ENCODE data around the gene CLCN7. TPM values are rescaled to one million over a fixed set of nuclear protein-coding genes. Genes with fewer than 3 reads are reported as not detected.

CLCN7 gene
- total RNA-seq, 1 experiment from 2014 or later: 127 TPM

GRCh38 chr16:1426734-1427471, 47.9 kb downstream of the CLCN7 start:
- H3K27me3 ChIP-seq (replicated peaks; ENCODE audit: control insufficient read depth, insufficient read depth, low read length): no peaks in the 10 kb centered on the region
- H3K4me3 Mint-ChIP-seq (ENCODE audit: unreplicated experiment): no peak overlapping the region
- no peaks in the 10 kb centered on the region for H3K27me3 Mint-ChIP-seq (ENCODE audit: insufficient read depth, unreplicated experiment)
- no peak for TF ChIP-seq CTCF (IDR thresholded peaks at IDR 0.05; ENCODE audit: insufficient read depth in 1 of 2, low read depth in 1 of 2, low read length in 1 of 2, severe bottlenecking in 1 of 2, unreplicated experiment in 1 of 2)
- peaks cover 6% of the 10 kb centered on the region for H3K36me3 Mint-ChIP-seq (ENCODE audit: insufficient read depth, unreplicated experiment)
- DNase-seq: no peak
- H3K4me3 ChIP-seq (ENCODE audit: low read depth, low read length): no peak overlapping the region
- no peaks in the 10 kb centered on the region for H3K4me1 Mint-ChIP-seq (ENCODE audit: low read depth, unreplicated experiment)
- intact Hi-C loops (cut with micrococcal nuclease; ENCODE audit: unreplicated experiment): loop anchor here (10.0 kb wide), 1 partner anchor 48 kb away; the partner anchor contains the start of gene CLCN7
- no peaks in the 10 kb centered on the region for H3K36me3 ChIP-seq (ENCODE audit: control insufficient read depth, insufficient read depth, low read length)
- POLR2A ChIA-PET: no interaction called here
- CTCF ChIA-PET: no interaction called here
- H3K27ac Mint-ChIP-seq (ENCODE audit: unreplicated experiment): no peak overlapping the region
- BruUV-seq (replicated peaks): no TSS peak
- H3K9me3 ChIP-seq: peaks cover 9% of the 10 kb centered on the region
- no peaks in the 10 kb centered on the region for H3K9me3 Mint-ChIP-seq (ENCODE audit: unreplicated experiment)
- H3K4me1 ChIP-seq: peaks cover 18% of the 10 kb centered on the region

GRCh38 chr16:1425616-1426370, 49.0 kb downstream of the CLCN7 start:
- TF ChIP-seq CTCF (IDR thresholded peaks at IDR 0.05; ENCODE audit: insufficient read depth in 1 of 2, low read depth in 1 of 2, low read length in 1 of 2, severe bottlenecking in 1 of 2, unreplicated experiment in 1 of 2): no peak
- H3K9me3 Mint-ChIP-seq (ENCODE audit: unreplicated experiment): no peaks in the 10 kb centered on the region
- Histone ChIP-seq H3K4me1 (peaks cover 13% of the 10 kb centered on the region), H3K4me3 (ENCODE audit: low read depth, low read length) (no peak overlapping the region), H3K9me3 (peaks cover 9% of the 10 kb centered on the region), H3K27me3 (replicated peaks; ENCODE audit: control insufficient read depth, insufficient read depth, low read length) (no peaks in the 10 kb centered on the region), H3K36me3 (ENCODE audit: control insufficient read depth, insufficient read depth, low read length) (no peaks in the 10 kb centered on the region)
- H3K27me3 Mint-ChIP-seq (ENCODE audit: insufficient read depth, unreplicated experiment): no peaks in the 10 kb centered on the region
- H3K27ac Mint-ChIP-seq (ENCODE audit: unreplicated experiment): no peak overlapping the region
- H3K36me3 Mint-ChIP-seq (ENCODE audit: insufficient read depth, unreplicated experiment): peaks cover 12% of the 10 kb centered on the region
- BruUV-seq (replicated peaks): no TSS peak
- ChIA-PET CTCF (no interaction called here), POLR2A (no interaction called here)
- H3K4me1 Mint-ChIP-seq (ENCODE audit: low read depth, unreplicated experiment): no peaks in the 10 kb centered on the region
- no peak overlapping the region for H3K4me3 Mint-ChIP-seq (ENCODE audit: unreplicated experiment)
- DNase-seq: no peak
- intact Hi-C loops (cut with micrococcal nuclease; ENCODE audit: unreplicated experiment): loop anchor here (10.0 kb wide), 1 partner anchor 49 kb away; the partner anchor contains the start of gene CLCN7

- Histone ChIP-seq H3K4me3 (ENCODE audit: low read depth, low read length) (no peak overlapping the region), H3K36me3 (ENCODE audit: control insufficient read depth, insufficient read depth, low read length) (no peaks in the 10 kb centered on the region), H3K9me3 (peaks cover 9% of the 10 kb centered on the region), H3K4me1 (no peaks in the 10 kb centered on the region), H3K27me3 (replicated peaks; ENCODE audit: control insufficient read depth, insufficient read depth, low read length) (no peaks in the 10 kb centered on the region)
- peaks cover 22% of the 10 kb centered on the region for H3K36me3 Mint-ChIP-seq (ENCODE audit: insufficient read depth, unreplicated experiment)
- DNase-seq: no peak
- no peak overlapping the region for H3K4me3 Mint-ChIP-seq (ENCODE audit: unreplicated experiment)
- intact Hi-C loops (cut with micrococcal nuclease; ENCODE audit: unreplicated experiment): loop anchor here (10.0 kb wide), 1 partner anchor 51 kb away; the partner anchor contains the start of gene CLCN7
- POLR2A ChIA-PET: interaction anchor here (0.6 kb wide), 1 partner anchor 219 kb away, joined by 3 read pairs; no protein-coding TSS in a partner anchor
- CTCF ChIA-PET: no interaction called here
- no TSS peak for BruUV-seq (replicated peaks)
- no peaks in the 10 kb centered on the region for H3K4me1 Mint-ChIP-seq (ENCODE audit: low read depth, unreplicated experiment)
- no peaks in the 10 kb centered on the region for H3K9me3 Mint-ChIP-seq (ENCODE audit: unreplicated experiment)
- no peak for TF ChIP-seq CTCF (IDR thresholded peaks at IDR 0.05; ENCODE audit: insufficient read depth in 1 of 2, low read depth in 1 of 2, low read length in 1 of 2, severe bottlenecking in 1 of 2, unreplicated experiment in 1 of 2)
- no peak overlapping the region for H3K27ac Mint-ChIP-seq (ENCODE audit: unreplicated experiment)
- no peaks in the 10 kb centered on the region for H3K27me3 Mint-ChIP-seq (ENCODE audit: insufficient read depth, unreplicated experiment)
These were observed 50.8 kb downstream of the CLCN7 start for GRCh38 chr16:1424028-1424427.
